ENCODE results near the gene MFN1. TPM values are rescaled to one million over a fixed set of nuclear protein-coding genes. Genes with fewer than 3 reads are reported as not detected.

The MFN1 gene
- 12.4 to 21.0 TPM (median 19.5 TPM) in 5 replicates for total RNA-seq (2022; extraction: Qiagen RNA extraction; ENCODE audit: low read depth)

DNA sequence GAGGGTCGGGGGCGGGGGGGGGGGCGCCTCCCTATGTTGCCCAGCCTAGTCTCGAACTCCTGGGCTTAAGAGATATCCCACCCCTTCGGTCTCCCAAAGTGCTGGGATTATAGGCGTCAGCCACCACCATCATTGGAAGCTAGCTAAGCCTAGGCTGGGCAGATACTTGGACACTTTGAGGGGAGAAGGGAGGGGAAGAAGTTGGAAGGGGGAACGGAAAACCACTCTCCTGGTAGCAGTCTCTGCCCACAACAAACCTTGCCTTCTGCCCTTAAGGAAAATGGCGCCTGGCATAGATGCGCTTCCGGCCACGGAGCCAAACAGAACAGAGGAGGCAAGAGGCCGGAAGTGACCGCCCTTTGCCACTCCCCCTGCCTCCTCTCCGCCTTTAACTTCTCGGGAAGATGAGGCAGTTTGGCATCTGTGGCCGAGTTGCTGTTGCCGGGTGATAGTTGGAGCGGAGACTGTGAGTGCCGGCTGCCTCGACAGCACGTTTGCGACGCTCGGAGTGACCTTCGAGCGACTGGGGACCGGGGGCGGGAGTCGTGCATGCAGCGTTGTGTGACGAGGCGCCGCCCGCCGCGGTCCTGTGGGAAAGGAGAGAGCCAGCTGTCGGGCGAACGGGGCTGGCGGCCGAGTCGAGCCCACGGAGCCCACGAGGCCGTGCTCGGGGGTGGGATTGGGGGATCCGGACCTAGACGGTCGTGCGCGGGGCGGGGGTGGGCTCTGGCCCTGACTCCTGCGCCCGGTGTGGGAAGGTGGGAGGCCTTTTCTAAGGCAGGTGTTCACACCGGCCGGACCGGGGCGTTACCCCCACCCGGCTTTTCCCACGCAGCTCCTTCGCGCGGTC is at the start of gene MFN1:
MFN1 (plus strand) TSS at position 365 of the 850 bp plus-strand sequence. CDS start 1,143 bp downstream, outside the sequence.

DNA sequence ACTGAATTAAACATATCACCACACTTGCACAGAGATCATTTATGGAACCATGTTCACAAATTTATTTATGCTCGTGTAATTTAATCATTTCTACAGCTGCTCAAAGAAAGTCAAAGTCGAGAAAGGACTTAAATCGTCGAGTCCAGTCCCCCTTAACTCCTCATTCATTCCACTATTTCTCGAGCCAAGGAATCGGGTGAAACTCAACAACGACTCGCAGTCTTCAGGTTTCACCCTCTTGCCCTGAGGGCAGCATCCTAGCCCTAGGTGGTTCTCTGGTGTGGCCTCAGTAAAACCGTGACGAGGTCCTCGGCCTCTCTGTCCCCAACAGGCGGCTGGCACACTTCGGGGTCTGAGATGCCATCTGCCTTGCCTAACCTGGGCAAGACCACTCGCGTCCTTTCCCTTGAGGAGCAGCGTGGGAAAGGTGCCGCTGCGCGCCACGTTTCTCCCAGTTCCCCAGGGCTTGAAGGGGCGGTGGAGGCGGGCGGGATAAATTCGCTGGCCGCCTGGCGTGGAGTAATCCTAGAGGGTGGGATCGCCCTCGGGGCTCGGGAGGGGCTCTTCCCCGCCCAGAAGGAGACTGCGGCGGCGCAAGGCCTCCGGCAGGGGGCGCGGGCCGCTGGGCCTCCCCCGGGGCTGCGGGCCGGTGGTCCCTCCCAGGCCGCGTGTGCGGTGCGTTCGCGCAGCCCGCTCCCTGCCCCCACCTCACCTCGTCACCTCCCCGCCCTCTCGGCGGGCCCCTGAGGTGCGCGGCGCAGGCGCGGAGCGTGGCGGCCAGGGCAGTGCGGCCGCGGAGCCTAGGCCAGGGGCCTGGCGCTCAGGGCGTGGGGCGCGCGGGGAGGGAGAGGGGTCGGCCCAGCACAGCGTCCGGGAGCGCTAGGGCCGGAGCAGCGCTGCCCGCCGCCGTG is 25.0 kb upstream of the MFN1 start, which contains the start of gene ZNF639:
ZNF639 (plus strand) TSS at position 746 of the 911 bp plus-strand sequence. CDS start 5,263 bp downstream, outside the sequence.

Other genes with a start within 250 kb of the MFN1 start
- 3.3 to 7.7 TPM (median 6.2 TPM) in 5 replicates for gene PIK3CA, start 199.4 kb upstream of the MFN1 start, total RNA-seq (2022; extraction: Qiagen RNA extraction; ENCODE audit: low read depth)
- 1.1 to 1.5 TPM (median 1.3 TPM) in 5 replicates for gene KCNMB3, start 96.6 kb upstream of the MFN1 start, total RNA-seq (2022; extraction: Qiagen RNA extraction; ENCODE audit: low read depth)
- 13.1 to 24.9 TPM (median 22.4 TPM) in 5 replicates for gene ZNF639, start 24.7 kb upstream of the MFN1 start, total RNA-seq (2022; extraction: Qiagen RNA extraction; ENCODE audit: low read depth)
- 7.9 to 14.3 TPM (median 11.6 TPM) in 5 replicates for gene GNB4, start 103.8 kb downstream of the MFN1 start, total RNA-seq (2022; extraction: Qiagen RNA extraction; ENCODE audit: low read depth)
- 48.1 to 77.9 TPM (median 56.1 TPM) in 5 replicates for gene ACTL6A, start 215.2 kb downstream of the MFN1 start, total RNA-seq (2022; extraction: Qiagen RNA extraction; ENCODE audit: low read depth)